A549 treated with RU486 at 1 μM for 4 hours (cell line): ENCODE data around the gene WDR19. TPM values are rescaled to one million over a fixed set of nuclear protein-coding genes. Genes with fewer than 3 reads are reported as not detected.

Experiments used
- total RNA-seq: library from RNA; stranded (reverse); fragments of 200-300 nt; extraction: Qiagen RNA extraction; gene quantifications from 5 replicates; pipeline ENCODE4 v1.2.3, GENCODE V29; 2022; ENCODE audit warnings: low read depth

Gene WDR19
- total RNA-seq, result 8.1 to 11.2 TPM (median 8.4 TPM) in 5 replicates

GRCh38 chr4:39181905-39182638 lies at the start of gene WDR19:
TSS of gene WDR19 (plus strand) at chr4:39182529. CDS start at chr4:39182558, 29 bp downstream.

Other genes starting within 250 kb of the WDR19 start
- 17.0 to 24.9 TPM (median 21.8 TPM) in 5 replicates for gene TMEM156, start 150.1 kb upstream of the WDR19 start, total RNA-seq
- 45.3 to 63.6 TPM (median 52.2 TPM) in 5 replicates for gene KLHL5, start 120.3 kb upstream of the WDR19 start, total RNA-seq
- 17.4 to 21.2 TPM (median 19.9 TPM) in 5 replicates for gene RFC1, start 183.8 kb downstream of the WDR19 start, total RNA-seq
- gene KLB, start 224.4 kb downstream of the WDR19 start, total RNA-seq, result 0.06 to 0.18 TPM (median 0.13 TPM) in 5 replicates